Aorta (tissue), 5 donors: ENCODE data around the gene C1QL4. TPM values are rescaled to one million over a fixed set of nuclear protein-coding genes. Genes with fewer than 3 reads are reported as not detected.
"Not testable (repeated sequence)": the region's sequence is repeated elsewhere in the genome, so short reads cannot be mapped to it uniquely, and the experiment has no call there.

Experiments
- ATAC-seq: fragments of 200-7000 bp; cut with Tn5 transposase; one replicate; pipeline ENCODE4 v1.9.1; 2022; ENCODE audit warnings: moderate library complexity; ENCODE audit not compliant: low FRiP score
- DNase-seq, 2 donors: peaks; one replicate each; pipeline ENCODE4 v3.0.0-alpha.2; 2020
- H3K27ac ChIP-seq, 2 donors: one replicate each; pipeline ENCODE4 v1.5.1; 2013; ENCODE audit warnings: low read length in 2 of 2, mild to moderate bottlenecking in 2 of 2, moderate library complexity in 2 of 2, control low read depth in 1 of 2, inconsistent platforms in 1 of 2, low read depth in 1 of 2
- H3K27me3 ChIP-seq, 2 donors: one replicate each; pipeline ENCODE4 v1.6.1; 2013; ENCODE audit warnings: control low read depth in 1 of 2, low read length in 1 of 2, mild to moderate bottlenecking in 1 of 2, moderate library complexity in 1 of 2; ENCODE audit not compliant: insufficient read depth in 2 of 2, control insufficient read depth in 1 of 2
- H3K36me3 ChIP-seq, 2 donors: one replicate each; pipeline ENCODE4 v1.6.1; 2013; ENCODE audit warnings: control low read depth in 1 of 2, low read length in 1 of 2, mild to moderate bottlenecking in 1 of 2; ENCODE audit not compliant: insufficient read depth in 2 of 2, control insufficient read depth in 1 of 2
- H3K4me1 ChIP-seq, 2 donors: one replicate each; pipeline ENCODE4 v1.6.1; 2013; ENCODE audit warnings: low read length in 2 of 2, control low read depth in 1 of 2, mild to moderate bottlenecking in 1 of 2, moderate library complexity in 1 of 2; ENCODE audit not compliant: insufficient read depth in 2 of 2, control insufficient read depth in 1 of 2
- H3K4me3 ChIP-seq, 2 donors: one replicate each; pipeline ENCODE4 v1.5.1; 2013; ENCODE audit warnings: low read length in 2 of 2, control low read depth in 1 of 2, mild to moderate bottlenecking in 1 of 2
- H3K9me3 ChIP-seq: one replicate; pipeline ENCODE4 v1.6.1; 2013; ENCODE audit warnings: mild to moderate bottlenecking, low read length; ENCODE audit not compliant: control insufficient read depth
- WGBS, 2 donors: extraction: QIAGEN DNeasy Blood & Tissue Kit; methylation state at CpG; one replicate each; pipeline ENCODE4 v1.1.7; 2013; 5-methylcytosine and 5-hydroxymethylcytosine counted together
- intact Hi-C, 2 donors: fragments of 100-400 bp; cut with DNase I; formaldehyde crosslinking; loops; one replicate each; pipeline versions ENCODE4 v1.14.2 to v1.15.0; 2022
- polyA plus RNA-seq, 2 donors: library from polyadenylated mRNA; stranded (reverse); fragments of 200-250 nt; gene quantifications; one replicate each; pipeline ENCODE4 v1.2.3, GENCODE V29; 2013
- total RNA-seq, 2 donors: library from RNA; stranded (reverse); fragmentation: NEBNext Ultra II Directional; extraction: Animal tissue kit (Norgen Biotek cat#: 25700); gene quantifications; one replicate each; pipeline ENCODE4 v1.2.1, GENCODE V29; 2021
- donor health status: healthy with polysubstance abuse.
- donor health status: Bipolar disorder and iron deficiency.
- donor health status: DM: no; HTN: no; CAD: no.
- donor health status: DM: no; HTN: no; CAD: no.
- donor health status: DM: yes; HTN: yes; CAD: no.

Gene C1QL4
- total and polyA plus RNA-seq, 4 donors: not detected

DNA sequence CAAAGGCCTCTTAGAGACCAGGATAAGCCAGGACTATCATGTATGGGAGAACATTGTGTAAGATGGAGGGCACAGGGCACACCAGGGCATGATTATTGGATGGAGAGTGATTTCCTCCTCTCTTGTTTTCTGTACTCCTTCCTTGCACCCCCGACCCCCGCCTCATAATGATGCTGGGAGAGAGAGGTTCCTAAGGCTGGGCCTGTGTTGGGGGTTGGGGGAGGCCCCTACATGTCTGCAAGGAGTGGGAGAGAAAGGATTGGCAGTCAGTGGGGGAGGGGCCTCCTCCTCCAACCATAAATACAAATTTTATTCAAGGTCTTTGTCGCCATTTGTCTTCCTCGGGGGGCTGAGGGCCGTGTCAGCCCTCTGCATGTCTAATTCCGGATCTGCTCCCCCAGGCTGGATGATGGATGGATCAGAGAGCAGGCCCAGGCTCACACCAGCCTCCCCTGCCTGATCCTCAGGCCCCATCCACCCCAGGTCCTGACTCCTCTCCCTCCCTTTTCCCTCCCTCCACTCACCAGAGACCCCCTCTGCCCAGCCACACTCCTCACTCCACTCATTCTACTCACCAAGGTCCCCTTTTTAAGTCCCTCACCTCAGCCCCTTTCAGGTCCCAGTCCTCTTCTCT lies 2.0 kb upstream of the C1QL4 start:
- peak in 1 of 2 donors; percentile 51 for DNase-seq
- intact Hi-C loops: no loop called here
- no peak for ATAC-seq
- no peak overlapping the region for H3K4me3 ChIP-seq
- H3K36me3 ChIP-seq: no peaks in the 10 kb centered on the region
- no peaks in the 10 kb centered on the region for H3K9me3 ChIP-seq
- H3K4me1 ChIP-seq: no peaks in the 10 kb centered on the region
- H3K27me3 ChIP-seq: no peaks in the 10 kb centered on the region
- WGBS, 2 donors: 84 to 94% methylated on average over 6 of the region's 6 CpGs
- no peak overlapping the region for H3K27ac ChIP-seq

- intact Hi-C loops: loop anchor here in 1 of 2 donors (2.0 kb wide), 1 partner anchor 47 kb away; no protein-coding TSS in a partner anchor
- H3K4me1 ChIP-seq: no peaks in the 10 kb centered on the region
- H3K27me3 ChIP-seq: no peaks in the 10 kb centered on the region
- peak in 1 of 2 donors; percentile 71 for DNase-seq
- ATAC-seq: no peak
- WGBS, 2 donors: 18 to 23% methylated on average over 52 to 72 of the region's 72 CpGs
- H3K27ac ChIP-seq: no peak overlapping the region
- H3K4me3 ChIP-seq: no peak overlapping the region
- H3K36me3 ChIP-seq: no peaks in the 10 kb centered on the region
- H3K9me3 ChIP-seq: no peaks in the 10 kb centered on the region
Measured at GRCh38 chr12:49335955-49336644, 888 bp downstream of the C1QL4 start.

DNA sequence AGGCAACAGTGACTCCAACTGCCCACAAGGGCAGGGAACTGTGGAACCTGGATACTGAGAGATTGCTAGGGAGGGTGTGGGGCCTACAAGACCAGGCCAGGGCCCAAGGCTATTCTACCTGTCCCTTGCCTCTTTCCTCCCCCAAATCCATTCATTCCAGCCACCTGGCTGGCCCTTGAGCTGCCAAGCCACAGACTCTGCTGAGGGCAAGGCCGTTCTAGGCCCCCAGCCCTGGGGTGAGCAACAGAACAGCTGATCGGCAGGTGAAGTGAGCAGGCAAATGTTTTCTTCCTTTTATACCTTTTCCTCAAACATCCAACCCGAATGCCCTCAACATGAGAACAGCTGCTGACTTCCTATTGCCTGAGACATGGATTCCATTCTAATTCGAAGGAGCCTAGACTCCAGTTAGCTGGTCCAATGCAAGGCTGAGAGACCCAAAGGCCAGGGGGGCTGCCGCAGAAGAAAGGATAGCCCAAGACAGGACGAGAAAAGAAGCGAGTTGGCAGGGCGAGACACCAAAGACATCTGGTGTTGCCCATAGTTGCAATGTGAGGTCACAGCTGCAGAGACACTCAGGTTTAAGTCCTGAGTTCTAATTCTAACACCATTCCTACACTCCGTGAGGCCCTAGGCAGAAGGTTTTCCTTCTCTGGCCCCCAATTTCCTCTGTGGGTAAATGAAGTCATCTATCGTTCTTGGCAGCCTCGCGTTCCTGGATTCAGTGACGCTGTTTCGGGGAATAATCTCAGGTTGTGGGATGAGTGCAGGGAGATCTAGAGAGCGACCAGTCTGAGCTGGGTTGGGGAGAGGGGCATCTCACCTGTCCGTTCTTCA lies 1.7 kb downstream of the C1QL4 start:
- ATAC-seq: no peak
- no peaks in the 10 kb centered on the region for H3K4me1 ChIP-seq
- no peaks in the 10 kb centered on the region for H3K27me3 ChIP-seq
- no peaks in the 10 kb centered on the region for H3K9me3 ChIP-seq
- peak in 1 of 2 donors; percentile 36 for DNase-seq
- WGBS, 2 donors: 66 to 71% methylated on average over 16 of the region's 16 CpGs
- H3K36me3 ChIP-seq: no peaks in the 10 kb centered on the region
- no peak overlapping the region for H3K27ac ChIP-seq
- intact Hi-C loops: no loop called here
- no peak overlapping the region for H3K4me3 ChIP-seq

GRCh38 chr12:49334681-49335080 lies 2.3 kb downstream of the C1QL4 start:
- intact Hi-C loops: loop anchor here in 1 of 2 donors (5.0 kb wide), 1 partner anchor 47 kb away; no protein-coding TSS in a partner anchor
- Histone ChIP-seq H3K27ac (no peak overlapping the region), H3K4me3 (no peak overlapping the region), H3K36me3 (no peaks in the 10 kb centered on the region), H3K27me3 (no peaks in the 10 kb centered on the region), H3K9me3 (no peaks in the 10 kb centered on the region), H3K4me1 (no peaks in the 10 kb centered on the region)
- DNase-seq (no peak), ATAC-seq (no peak)
- 87 to 88% methylated on average over 12 of the region's 12 CpGs for WGBS, 2 donors

GRCh38 chr12:49334226-49334625 lies 2.8 kb downstream of the C1QL4 start:
- no peaks in the 10 kb centered on the region for H3K27me3 ChIP-seq
- ATAC-seq: no peak

DNA sequence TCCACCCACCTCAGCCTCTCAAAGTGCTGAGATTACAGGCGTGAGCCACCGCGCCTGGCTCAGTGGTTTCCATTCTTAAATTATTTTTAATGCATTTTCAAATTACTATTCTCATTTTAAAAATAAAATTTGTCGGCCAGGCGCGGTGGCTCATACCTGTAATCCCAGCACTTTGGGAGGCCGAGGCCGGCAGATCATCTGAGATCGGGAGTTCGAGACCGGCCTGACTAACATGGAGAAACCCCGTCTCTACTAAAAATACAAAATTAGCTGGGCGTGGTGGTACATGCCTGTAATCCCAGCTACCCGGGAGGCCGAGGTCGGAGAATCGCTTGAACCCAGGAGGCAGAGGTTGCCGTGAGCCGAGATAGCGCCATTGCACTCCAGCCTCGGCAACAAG lies 3.2 kb downstream of the C1QL4 start:
- H3K36me3 ChIP-seq, DNase-seq, ATAC-seq, H3K4me3 ChIP-seq, H3K9me3 ChIP-seq, H3K4me1 ChIP-seq, H3K27ac ChIP-seq, H3K27me3 ChIP-seq: not testable (repeated sequence)
- WGBS, 2 donors: 71 to 73% methylated on average over 21 of the region's 21 CpGs
- intact Hi-C loops: loop anchor here in 1 of 2 donors (5.0 kb wide), 1 partner anchor 46 kb away; no protein-coding TSS in a partner anchor

More at GRCh38 chr12:49334226-49334625, 2.8 kb downstream of the C1QL4 start:
- no peak for DNase-seq
- H3K9me3 ChIP-seq: no peaks in the 10 kb centered on the region
- no peak overlapping the region for H3K27ac ChIP-seq
- no peaks in the 10 kb centered on the region for H3K4me1 ChIP-seq
- WGBS, 2 donors: 85 to 89% methylated on average over 19 of the region's 19 CpGs
- no peaks in the 10 kb centered on the region for H3K36me3 ChIP-seq
- intact Hi-C loops: loop anchor here in 1 of 2 donors (5.0 kb wide), 1 partner anchor 47 kb away; no protein-coding TSS in a partner anchor
- H3K4me3 ChIP-seq: no peak overlapping the region

DNA sequence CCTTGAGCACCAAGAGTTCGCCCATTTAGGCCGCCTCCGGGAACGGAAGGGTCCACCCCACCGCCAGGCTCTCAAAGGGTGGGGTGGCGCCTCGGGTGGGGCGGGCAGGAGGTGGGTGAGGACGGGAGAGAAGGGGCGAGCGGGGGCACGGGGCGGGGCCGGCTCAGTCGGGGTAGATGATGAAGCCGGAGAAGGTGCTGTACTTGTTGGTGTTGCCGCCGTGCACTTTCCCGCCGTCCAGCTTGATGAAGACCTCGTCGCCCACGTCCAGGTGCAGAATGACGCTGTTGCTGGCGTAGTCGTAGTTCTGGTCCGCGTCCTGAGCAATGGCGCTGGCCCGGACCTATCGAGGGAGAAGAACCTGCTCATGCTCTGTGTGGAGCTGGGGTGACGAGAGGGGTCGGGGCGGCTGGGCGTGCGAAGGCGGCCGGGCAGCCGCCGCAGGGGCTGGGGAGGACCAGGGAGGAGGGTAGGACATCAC lies 4.1 kb downstream of the C1QL4 start:
- no peak overlapping the region for H3K4me3 ChIP-seq
- intact Hi-C loops: loop anchor here in 1 of 2 donors (5.0 kb wide), 1 partner anchor 46 kb away; no protein-coding TSS in a partner anchor
- H3K27me3 ChIP-seq: no peaks in the 10 kb centered on the region
- H3K4me1 ChIP-seq: no peaks in the 10 kb centered on the region
- no peaks in the 10 kb centered on the region for H3K36me3 ChIP-seq
- no peak for DNase-seq
- no peak overlapping the region for H3K27ac ChIP-seq
- H3K9me3 ChIP-seq: no peaks in the 10 kb centered on the region
- 33 to 44% methylated on average over 34 to 40 of the region's 40 CpGs for WGBS, 2 donors
- no peak for ATAC-seq

DNA sequence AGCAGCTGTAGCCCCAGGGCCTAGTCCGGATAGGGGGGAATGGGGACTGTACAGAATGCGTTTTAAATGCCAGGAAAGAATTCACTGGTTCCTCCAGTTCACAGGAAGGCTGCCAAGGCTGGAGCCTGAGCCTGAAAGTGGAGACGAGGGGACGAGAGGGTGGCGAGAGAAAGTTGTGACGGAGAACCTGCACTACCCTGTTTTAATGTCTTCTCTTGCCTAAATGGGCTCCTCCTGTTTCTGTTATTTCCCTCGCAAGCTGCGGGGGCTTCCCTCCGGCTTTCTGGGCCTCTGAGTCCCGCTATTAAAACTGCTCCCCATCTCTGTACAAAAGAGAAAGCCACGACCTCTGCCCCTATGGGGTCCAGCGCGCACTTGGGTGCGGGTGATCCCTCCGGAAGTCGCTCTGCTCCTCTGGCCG lies 4.5 kb downstream of the C1QL4 start:
- Histone ChIP-seq H3K4me1 (no peaks in the 10 kb centered on the region), H3K27ac (no peak overlapping the region), H3K9me3 (no peaks in the 10 kb centered on the region), H3K4me3 (no peak overlapping the region), H3K36me3 (no peaks in the 10 kb centered on the region), H3K27me3 (no peaks in the 10 kb centered on the region)
- ATAC-seq (no peak), DNase-seq (no peak)
- 78 to 83% methylated on average over 17 of the region's 17 CpGs for WGBS, 2 donors
- intact Hi-C loops: loop anchor here in 1 of 2 donors (5.0 kb wide), 1 partner anchor 45 kb away; no protein-coding TSS in a partner anchor
